Heart left ventricle (tissue), 13 donors: ENCODE measurements around the gene TOMM20L.

Experiments used
- CTCF ChIP-seq, 12 donors: fragments of 200-600 bp; sonication (generic) in 4 of 12; IDR thresholded peaks; one replicate each; pipeline versions ENCODE4 v1.5.0 to v1.8.0; 2018 to 2022; ENCODE audit warnings: antibody characterized with exemption in 12 of 12, mild to moderate bottlenecking in 5 of 12
- POLR2A ChIP-seq, 2 donors: fragments of 450-650 bp; IDR thresholded peaks; one replicate each; pipeline ENCODE4 v1.6.1; 2017; ENCODE audit warnings: antibody characterized with exemption in 2 of 2, mild to moderate bottlenecking in 2 of 2, moderate library complexity in 2 of 2
- donor health status: ischemic (EF 13 %, LVEDD 7.1; RV severe dilation, severe dysfunction).
- donor health status: DM: no; HTN: yes; CAD: no.
- donor health status: DM: no; HTN: no; CAD: no.
- donor health status: ischemic (EF 25% LVEDD 6.9; RV normal size, moderate dysfunction).
- donor health status: ischemic (EF 25% LVEDD 5.7; RV mildly dilated, moderate dysfunction).
- donor health status: ischemic (EF 35%, LVEDD 5.7; RV mildly dilated, moderate dysfunction).
- donor health status: nonischemic (EF 11% LVEDD 7.7; RV severe dilation, severe dysfunction).
- donor health status: DM: yes; HTN: yes; CAD: no.
- donor health status: PGD.
- donor health status: ischemic (EF 29% LVEDD 5.4; RV normal size, mild dysfunction).
- donor health status: nonischemic (EF 23%, LVEDD 6.1; RV moderate dilation, normal function).

GRCh38 chr14:58356268-58356667 is 39.5 kb upstream of the TOMM20L start:
- TF ChIP-seq POLR2A (IDR thresholded peaks at IDR 0.05) (no peak), CTCF (IDR thresholded peaks at IDR 0.05) (no peak)
